MM.1S (cell line): ENCODE data around the gene KCNMA1.

Experiments used
- EZH2phosphoT487 ChIP-seq: fragments of 300-600 bp; sonication (generic); IDR thresholded peaks from 2 replicates; pipeline ENCODE4 v1.6.1; 2018; ENCODE audit warnings: antibody characterized with exemption, low read length
- TF ChIP-seq, protein P1 (sequence below): fragments of 300-600 bp; sonication (generic); IDR thresholded peaks from 2 replicates; pipeline ENCODE4 v1.5.1; 2016; ENCODE audit warnings: antibody characterized with exemption, low read length, mixed read lengths

DNA sequence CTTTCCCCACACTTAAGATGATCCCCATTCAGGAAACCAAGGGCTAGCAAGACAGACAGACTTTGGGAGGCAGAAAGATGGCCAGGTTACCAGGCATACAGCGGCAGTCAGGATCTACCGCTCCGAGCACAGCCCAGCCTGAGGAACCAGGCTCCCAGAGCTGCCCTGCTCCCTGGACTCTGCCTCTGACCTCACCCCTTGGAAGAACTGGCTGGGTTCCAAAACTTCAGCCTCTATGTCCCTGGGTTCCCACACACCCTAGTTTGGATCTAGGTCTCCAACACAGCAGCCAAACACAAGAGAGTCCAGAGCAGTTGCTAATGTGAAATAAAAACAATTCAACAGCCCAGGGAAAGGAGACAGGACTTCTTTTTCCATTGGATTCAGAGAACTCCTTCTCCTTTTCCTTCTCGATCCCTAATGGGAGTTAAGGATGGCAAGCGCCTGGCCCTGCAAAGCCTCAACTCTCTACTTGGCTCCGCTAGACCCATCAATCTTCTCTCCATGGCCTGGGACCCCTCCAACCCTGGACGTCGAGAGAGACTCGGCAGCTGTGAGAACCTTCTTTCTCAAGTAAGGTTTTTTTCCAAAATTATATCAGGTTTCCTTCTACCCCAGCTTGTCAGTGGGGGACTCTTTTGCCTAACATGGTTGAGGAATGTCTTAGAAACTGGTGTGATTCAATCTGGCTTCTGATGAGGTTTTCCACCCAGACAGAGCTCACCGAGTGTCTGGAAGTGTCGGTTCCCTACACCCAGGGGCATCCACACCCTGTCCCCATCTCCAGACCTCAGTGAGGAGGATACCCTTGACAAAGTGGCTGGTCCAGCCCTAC is 219.6 kb downstream of the KCNMA1 start:
- TF ChIP-seq, protein P1, sequence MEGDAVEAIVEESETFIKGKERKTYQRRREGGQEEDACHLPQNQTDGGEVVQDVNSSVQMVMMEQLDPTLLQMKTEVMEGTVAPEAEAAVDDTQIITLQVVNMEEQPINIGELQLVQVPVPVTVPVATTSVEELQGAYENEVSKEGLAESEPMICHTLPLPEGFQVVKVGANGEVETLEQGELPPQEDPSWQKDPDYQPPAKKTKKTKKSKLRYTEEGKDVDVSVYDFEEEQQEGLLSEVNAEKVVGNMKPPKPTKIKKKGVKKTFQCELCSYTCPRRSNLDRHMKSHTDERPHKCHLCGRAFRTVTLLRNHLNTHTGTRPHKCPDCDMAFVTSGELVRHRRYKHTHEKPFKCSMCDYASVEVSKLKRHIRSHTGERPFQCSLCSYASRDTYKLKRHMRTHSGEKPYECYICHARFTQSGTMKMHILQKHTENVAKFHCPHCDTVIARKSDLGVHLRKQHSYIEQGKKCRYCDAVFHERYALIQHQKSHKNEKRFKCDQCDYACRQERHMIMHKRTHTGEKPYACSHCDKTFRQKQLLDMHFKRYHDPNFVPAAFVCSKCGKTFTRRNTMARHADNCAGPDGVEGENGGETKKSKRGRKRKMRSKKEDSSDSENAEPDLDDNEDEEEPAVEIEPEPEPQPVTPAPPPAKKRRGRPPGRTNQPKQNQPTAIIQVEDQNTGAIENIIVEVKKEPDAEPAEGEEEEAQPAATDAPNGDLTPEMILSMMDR: no peak
- TF ChIP-seq EZH2phosphoT487: no peak
